ENCODE results near the gene ERICH4. TPM values are rescaled to one million over a fixed set of nuclear protein-coding genes. Genes with fewer than 3 reads are reported as not detected.

Gene ERICH4
- total and polyA plus RNA-seq, 2 of the 4 experiments (the other 2 are of a cell fraction) = not detected

- DNase-seq = no peak
- H3K4me2 ChIP-seq (ENCODE audit: low read depth, low read length) = no peak overlapping the region; the same call in 1 of the 2 replicates
- H3K9ac ChIP-seq (ENCODE audit: low read depth, low read length) = no peak overlapping the region
- no peak overlapping the region for H2AFZ ChIP-seq (replicated peaks; ENCODE audit: low read length, poor library complexity)
- ChIA-PET POLR2A (ENCODE audit: unreplicated experiment) (no interaction called here), CTCF (no interaction called here)
- H2BK15ac ChIP-seq (ENCODE audit: low read depth, low read length) = no peak overlapping the region
- no peak overlapping the region for H4K5ac ChIP-seq (ENCODE audit: low read depth, low read length)
- intact Hi-C loops (cut with micrococcal nuclease) = loop anchor here (10.0 kb wide), 1 partner anchor 224 kb away; no protein-coding TSS in a partner anchor
- no peak overlapping the region for H2BK20ac ChIP-seq (ENCODE audit: low read depth, low read length)
- H2BK120ac ChIP-seq (ENCODE audit: low read depth, low read length) = no peak overlapping the region
- no peaks in the 10 kb centered on the region for H3K79me1 ChIP-seq (ENCODE audit: low read depth in 1 of 2, low read length in 2 of 2)
- no peak overlapping the region for H3K4me3 ChIP-seq (ENCODE audit: insufficient read depth, low read depth, low read length)
- no peak overlapping the region for H3K56ac ChIP-seq (ENCODE audit: extremely low read depth, insufficient read depth, low read length)
- TF ChIP-seq RAD21 (IDR thresholded peaks at IDR 0.05; ENCODE audit: low read length) (no peak), RFX5 (IDR thresholded peaks at IDR 0.05; ENCODE audit: low read depth, low read length) (no peak), NFE2L2 (IDR thresholded peaks at IDR 0.05; ENCODE audit: low read depth, low read length) (no peak), FOS (IDR thresholded peaks at IDR 0.05; ENCODE audit: low read depth, low read length) (no peak), BHLHE40 (IDR thresholded peaks at IDR 0.05; ENCODE audit: low read depth, low read length) (no peak), POLR2A (IDR thresholded peaks at IDR 0.05; ENCODE audit: low read depth, low read length) (no peak), MAFK (IDR thresholded peaks at IDR 0.05; ENCODE audit: low read depth, low read length) (no peak), CEBPB (IDR thresholded peaks at IDR 0.05; ENCODE audit: low read depth, low read length) (no peak), SMC3 (IDR thresholded peaks at IDR 0.05; ENCODE audit: low read depth, low read length) (no peak), MXI1 (IDR thresholded peaks at IDR 0.05; ENCODE audit: borderline replicate concordance, low read depth, low read length) (no peak), MAZ (IDR thresholded peaks at IDR 0.05; ENCODE audit: borderline replicate concordance, low read depth, low read length) (no peak), RCOR1 (IDR thresholded peaks at IDR 0.05; ENCODE audit: insufficient replicate concordance, low read length) (no peak), USF2 (IDR thresholded peaks at IDR 0.05; ENCODE audit: low read depth, low read length) (no peak)
- TF ChIP-seq, protein P1, sequence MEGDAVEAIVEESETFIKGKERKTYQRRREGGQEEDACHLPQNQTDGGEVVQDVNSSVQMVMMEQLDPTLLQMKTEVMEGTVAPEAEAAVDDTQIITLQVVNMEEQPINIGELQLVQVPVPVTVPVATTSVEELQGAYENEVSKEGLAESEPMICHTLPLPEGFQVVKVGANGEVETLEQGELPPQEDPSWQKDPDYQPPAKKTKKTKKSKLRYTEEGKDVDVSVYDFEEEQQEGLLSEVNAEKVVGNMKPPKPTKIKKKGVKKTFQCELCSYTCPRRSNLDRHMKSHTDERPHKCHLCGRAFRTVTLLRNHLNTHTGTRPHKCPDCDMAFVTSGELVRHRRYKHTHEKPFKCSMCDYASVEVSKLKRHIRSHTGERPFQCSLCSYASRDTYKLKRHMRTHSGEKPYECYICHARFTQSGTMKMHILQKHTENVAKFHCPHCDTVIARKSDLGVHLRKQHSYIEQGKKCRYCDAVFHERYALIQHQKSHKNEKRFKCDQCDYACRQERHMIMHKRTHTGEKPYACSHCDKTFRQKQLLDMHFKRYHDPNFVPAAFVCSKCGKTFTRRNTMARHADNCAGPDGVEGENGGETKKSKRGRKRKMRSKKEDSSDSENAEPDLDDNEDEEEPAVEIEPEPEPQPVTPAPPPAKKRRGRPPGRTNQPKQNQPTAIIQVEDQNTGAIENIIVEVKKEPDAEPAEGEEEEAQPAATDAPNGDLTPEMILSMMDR (conservative IDR thresholded peaks at IDR 0.05; ENCODE audit: low read depth, low read length) = no peak
- no peak overlapping the region for H3K14ac ChIP-seq (replicated peaks; ENCODE audit: low read depth, low read length)
- no peak overlapping the region for H4K91ac ChIP-seq (ENCODE audit: insufficient read depth, low read depth, low read length)
- no peaks in the 10 kb centered on the region for H3K9me3 ChIP-seq (ENCODE audit: control insufficient read depth, insufficient read depth, low read length)
- H3K9me1 ChIP-seq (ENCODE audit: insufficient read depth, low read length) = no peaks in the 10 kb centered on the region
- no peak overlapping the region for H3K4ac ChIP-seq (ENCODE audit: low read depth, low read length)
- no TSS peak for BruUV-seq (replicated peaks)
- H3K36me3 ChIP-seq (ENCODE audit: control insufficient read depth, insufficient read depth, low read length) = peaks cover 34% of the 10 kb centered on the region
- H2AK9ac ChIP-seq (replicated peaks; ENCODE audit: low read depth, low read length, poor library complexity) = peak overlapping the region; percentile 82
- in situ Hi-C loops (cut with MboI; ENCODE audit: low sequenced_read_pairs) = no loop called here
- H4K20me1 ChIP-seq (ENCODE audit: insufficient read depth, low read length) = no peaks in the 10 kb centered on the region
- dilution Hi-C loops (cut with HindIII; ENCODE audit: low sequenced_read_pairs, unreplicated experiment) = no loop called here
- ATAC-seq (ENCODE audit: low read depth) = no peak
- H3K18ac ChIP-seq (ENCODE audit: low read depth, low read length) = no peak overlapping the region
- no peak overlapping the region for H4K8ac ChIP-seq (ENCODE audit: low read depth in 2 of 2, low read length in 2 of 2)
- no CpG with 5 or more reads among the region's 1 CpG for WGBS, 2 experiments (ENCODE audit: extremely low coverage in 2 of 2, insufficient read length in 1 of 2)
- H3K4me1 ChIP-seq (ENCODE audit: control insufficient read depth, insufficient read depth, low read length) = peaks cover 10% of the 10 kb centered on the region; the same call in 1 of the 2 replicates
- H3K27me3 ChIP-seq (ENCODE audit: control insufficient read depth, insufficient read depth, low read length) = no peaks in the 10 kb centered on the region
- H2BK5ac ChIP-seq (ENCODE audit: low read depth, low read length, poor library complexity, severe bottlenecking) = no peak overlapping the region
- H2AK5ac ChIP-seq (ENCODE audit: low read depth, low read length) = no peak overlapping the region
- H3K27ac ChIP-seq (ENCODE audit: insufficient read depth, low read length) = no peak overlapping the region
- no peak overlapping the region; the same call in 1 of the 2 replicates for H3K23ac ChIP-seq (ENCODE audit: low read depth, low read length)
Measured at GRCh38 chr19:41428481-41428859, 14.5 kb upstream of the ERICH4 start.
